Measurements from ENCODE around the gene CTDP1. TPM values are rescaled to one million over a fixed set of nuclear protein-coding genes. Genes with fewer than 3 reads are reported as not detected.
"Not testable (repeated sequence)": the region's sequence is repeated elsewhere in the genome, so short reads cannot be mapped to it uniquely, and the experiment has no call there.

Gene CTDP1
- polyA plus RNA-seq, 1 donor = 7.8 TPM

GRCh38 chr18:79682481-79682880 is 2.9 kb downstream of the CTDP1 start:
- no peak for DNase-seq (ENCODE audit: low read depth)

DNA sequence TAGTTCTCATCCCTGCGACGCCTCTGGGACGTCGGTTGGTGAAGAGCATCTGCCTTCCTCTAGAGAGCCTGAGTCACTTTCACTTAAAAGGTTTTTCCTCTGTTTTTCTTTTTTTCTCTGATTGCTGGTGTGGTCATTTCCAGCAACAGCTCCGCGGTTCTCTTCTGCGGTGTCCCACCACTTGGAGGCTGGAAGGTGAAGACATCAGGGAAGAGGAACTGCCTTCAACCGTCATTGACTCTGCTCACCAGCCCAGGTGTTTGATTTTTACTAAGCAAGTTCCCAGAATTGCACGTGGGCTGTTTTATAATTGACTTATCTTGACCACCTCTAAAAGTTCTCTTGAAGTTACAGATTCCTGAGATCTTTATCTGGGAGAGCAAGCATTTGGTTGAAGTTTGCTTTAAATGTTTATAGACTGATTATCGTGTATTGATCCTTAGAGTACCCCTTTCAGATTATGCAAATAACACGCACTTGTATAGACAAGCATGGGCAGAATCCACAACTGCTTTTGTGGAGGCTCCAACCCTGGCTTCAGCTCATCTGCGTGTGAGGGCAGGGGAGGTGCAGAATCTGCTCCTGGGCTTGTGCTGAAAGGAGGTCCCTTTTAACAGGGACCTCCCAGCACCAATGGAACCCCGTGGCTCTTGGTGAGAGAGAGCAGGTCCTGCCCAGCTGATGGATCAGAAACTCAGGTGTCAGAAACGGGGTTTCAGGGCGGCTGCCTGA is 3.5 kb downstream of the CTDP1 start:
- no peak for DNase-seq (ENCODE audit: low read depth)

DNA sequence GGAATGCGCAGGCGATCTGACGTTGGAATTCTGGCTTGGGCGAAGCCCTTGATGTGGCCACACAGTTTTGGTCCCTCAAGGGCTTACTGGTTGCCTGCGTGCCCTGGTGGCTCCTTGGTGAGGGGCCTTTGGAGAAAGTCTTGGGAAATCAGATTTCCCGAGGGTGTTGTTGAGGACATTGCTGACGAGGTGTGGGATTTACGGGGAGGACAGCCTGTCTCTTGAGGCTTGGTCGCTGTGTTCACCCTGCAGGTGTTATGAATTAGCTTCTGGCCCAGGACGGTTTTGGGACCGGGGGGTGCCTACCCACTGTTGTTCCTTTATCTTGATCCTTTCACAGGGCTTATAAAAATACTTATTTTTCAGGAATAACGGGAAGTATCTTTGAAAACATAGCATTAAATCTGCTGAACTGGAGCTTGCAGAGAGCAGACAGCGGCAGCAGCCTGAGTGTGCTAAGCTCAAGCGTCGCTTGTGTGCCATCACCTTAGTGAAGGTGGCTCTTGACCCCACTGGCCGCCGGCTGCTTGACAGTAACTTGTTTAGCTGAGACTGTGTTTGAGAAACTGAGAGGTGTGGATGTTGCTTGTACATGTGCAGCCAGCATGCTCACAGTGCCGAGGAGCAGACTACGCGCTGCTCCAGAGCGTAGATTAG is 4.2 kb downstream of the CTDP1 start:
- DNase-seq (ENCODE audit: low read depth) = no peak

GRCh38 chr18:79684283-79684631 is 4.7 kb downstream of the CTDP1 start:
- no peak for DNase-seq (ENCODE audit: low read depth)

- no peak for DNase-seq (ENCODE audit: low read depth)
Observed at GRCh38 chr18:79684787-79685186, 5.2 kb downstream of the CTDP1 start.

GRCh38 chr18:79685281-79685680 is 5.7 kb downstream of the CTDP1 start:
- DNase-seq (ENCODE audit: low read depth) = no peak

DNA sequence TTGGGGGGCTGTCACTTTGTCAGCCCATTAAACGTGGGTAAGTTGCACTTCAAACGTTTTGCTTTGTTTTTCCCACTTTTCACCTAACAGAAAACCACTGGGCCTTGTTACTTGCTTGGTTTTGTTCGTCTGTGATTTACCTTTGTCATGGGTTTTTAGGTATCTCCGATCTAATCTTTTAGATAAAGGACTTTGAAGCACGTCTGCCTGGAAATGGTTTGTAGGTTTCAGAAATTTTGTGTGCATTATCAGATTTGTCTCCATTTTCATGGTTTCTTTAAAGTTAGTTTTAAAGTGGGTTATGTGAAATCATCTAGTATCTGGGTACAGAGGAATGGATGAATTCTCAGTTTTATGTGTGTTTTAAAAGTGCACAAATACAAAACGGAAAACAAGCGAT is 6.4 kb downstream of the CTDP1 start:
- DNase-seq (ENCODE audit: low read depth) = no peak

- DNase-seq (ENCODE audit: low read depth) = no peak
Observed at GRCh38 chr18:79687806-79688205, 8.2 kb downstream of the CTDP1 start.

DNA sequence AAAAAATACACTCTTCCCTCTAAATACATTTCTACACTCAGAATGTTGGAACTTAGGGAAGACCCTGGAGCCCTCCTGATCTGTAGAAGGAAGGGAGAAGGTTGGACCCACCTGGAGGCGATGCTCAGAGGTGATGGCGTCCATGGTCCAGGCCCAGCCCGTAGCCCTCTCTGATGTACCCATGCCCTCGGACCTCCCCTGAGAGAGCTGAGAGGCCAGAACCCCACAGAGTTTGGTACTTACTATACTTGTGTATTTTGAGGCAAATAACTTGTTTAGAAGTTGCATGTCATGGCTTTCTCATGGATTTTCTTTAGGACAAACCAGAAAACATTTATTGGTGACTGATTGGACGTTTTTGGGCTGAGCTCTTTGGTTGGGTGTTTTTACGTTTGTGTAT is 10.5 kb downstream of the CTDP1 start:
- no peak for DNase-seq (ENCODE audit: low read depth)

DNA sequence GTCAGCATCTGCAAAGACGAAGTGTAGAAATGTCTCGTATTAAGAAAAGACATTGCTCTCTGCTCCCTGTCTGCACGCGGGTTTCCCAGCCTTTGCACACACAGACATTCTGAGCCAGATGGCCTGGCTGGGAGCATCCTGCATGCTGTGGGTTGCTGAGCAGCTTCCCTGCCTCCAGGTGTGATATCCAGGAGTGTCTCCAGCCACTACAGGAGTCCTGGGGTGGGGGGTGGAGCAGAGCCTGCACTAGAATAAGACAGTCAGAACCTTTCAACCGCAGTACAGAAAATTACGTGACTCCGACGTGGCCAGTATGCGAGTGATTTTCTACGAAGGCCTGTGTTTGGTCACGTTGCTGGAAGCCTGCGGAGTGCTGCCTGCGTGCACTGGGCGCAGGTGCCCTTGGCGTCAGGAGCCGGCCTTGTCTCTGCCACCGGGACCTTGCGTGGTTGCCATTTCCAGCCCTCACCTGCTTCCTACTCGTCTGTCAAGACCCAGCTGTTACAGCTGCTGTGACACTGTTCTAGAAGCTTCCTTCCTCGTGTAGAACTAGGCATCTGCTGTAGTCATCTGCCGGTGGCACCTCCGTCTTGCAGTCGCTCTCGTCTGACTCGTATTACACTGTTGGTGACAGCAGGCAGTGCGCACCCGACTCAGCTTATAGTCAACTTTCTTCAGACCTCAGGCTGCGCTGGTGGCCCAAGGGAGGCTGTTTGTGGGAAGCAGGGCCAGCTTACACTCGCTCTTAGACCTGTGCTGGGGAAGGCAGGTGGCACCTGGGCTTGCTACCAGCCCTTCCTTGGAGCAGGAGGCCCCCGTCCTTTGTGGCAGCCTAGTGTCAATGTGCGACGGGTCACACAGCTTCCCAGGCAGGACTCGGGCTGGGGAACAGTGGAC is 11.2 kb downstream of the CTDP1 start:
- no peak for DNase-seq (ENCODE audit: low read depth)

DNA sequence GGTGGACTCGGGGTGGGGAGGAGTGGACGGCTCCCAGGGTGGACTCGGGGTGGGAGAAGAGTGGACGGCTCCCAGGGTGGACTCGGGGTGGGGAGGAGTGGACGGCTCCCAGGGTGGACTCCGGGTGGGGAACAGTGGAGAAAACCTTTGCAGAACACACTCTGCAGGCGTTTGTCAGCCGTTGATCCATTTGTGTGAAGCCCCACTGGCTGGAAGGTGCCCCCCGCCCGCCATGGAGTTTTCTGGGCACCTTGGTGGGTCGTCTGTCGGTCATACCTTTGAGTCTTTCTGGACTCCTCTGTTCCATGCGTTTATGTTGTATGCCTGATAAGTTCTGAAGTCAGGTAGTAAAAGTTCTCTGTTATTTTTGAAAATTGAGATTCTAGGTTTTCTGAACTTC is 12.5 kb downstream of the CTDP1 start:
- DNase-seq (ENCODE audit: low read depth) = no peak

DNA sequence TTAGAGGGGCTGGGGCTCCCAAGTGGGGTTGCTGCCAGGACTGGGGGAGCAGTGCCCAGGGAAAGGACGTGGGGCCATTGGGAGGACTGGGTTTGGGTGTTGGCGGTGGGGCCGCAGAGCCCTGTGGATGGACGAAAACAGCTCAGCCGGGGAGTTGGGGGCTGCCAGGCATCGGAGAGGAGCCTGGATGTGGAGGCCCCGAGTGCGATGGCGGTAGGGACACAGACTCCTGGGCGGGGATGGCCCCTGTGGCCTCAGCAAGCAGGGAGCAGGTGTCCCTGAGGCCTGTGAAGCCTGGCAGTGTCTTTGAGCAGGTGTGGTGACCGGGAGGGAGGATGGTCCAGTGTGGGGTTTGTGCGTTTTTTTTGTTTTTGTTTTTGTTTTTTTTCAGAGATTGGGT is 13.3 kb downstream of the CTDP1 start:
- no peak for DNase-seq (ENCODE audit: low read depth)

GRCh38 chr18:79693561-79694205 is 14.1 kb downstream of the CTDP1 start:
- DNase-seq (ENCODE audit: low read depth) = no peak

DNA sequence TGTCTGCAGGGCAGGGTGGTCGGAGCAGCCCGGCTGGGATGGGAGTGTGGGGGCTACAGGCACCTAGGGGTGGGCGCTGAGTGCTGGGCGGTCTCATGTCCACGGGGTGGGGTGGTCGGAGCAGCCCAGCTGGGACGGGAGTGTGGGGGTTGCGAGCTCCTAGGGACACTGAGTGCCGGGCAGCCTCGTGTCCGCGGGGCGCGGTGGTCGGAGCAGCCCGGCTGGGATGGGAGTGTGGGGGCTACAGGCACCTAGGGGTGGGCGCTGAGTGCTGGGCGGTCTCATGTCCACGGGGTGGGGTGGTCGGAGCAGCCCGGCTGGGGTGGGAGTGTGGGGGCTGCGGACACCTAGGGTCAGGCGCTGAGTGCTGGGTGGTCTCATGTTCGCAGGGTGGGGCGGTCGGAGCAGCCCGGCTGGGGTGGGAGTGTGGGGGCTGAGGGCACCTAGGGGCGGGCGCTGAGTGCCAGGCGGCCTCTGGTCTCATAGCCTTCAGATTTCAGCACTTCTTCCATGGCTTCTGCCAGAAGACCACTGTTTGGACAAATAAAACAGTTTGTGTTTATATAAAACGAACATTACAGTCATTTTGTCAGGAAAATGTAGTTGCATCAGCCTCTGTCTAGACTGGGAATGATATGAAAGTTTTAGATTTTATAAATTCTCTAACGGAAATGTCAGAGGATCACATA is 14.7 kb downstream of the CTDP1 start:
- DNase-seq (ENCODE audit: low read depth) = not testable (repeated sequence)

- DNase-seq (ENCODE audit: low read depth) = no peak
Observed at GRCh38 chr18:79694895-79695213, 15.3 kb downstream of the CTDP1 start.

DNA sequence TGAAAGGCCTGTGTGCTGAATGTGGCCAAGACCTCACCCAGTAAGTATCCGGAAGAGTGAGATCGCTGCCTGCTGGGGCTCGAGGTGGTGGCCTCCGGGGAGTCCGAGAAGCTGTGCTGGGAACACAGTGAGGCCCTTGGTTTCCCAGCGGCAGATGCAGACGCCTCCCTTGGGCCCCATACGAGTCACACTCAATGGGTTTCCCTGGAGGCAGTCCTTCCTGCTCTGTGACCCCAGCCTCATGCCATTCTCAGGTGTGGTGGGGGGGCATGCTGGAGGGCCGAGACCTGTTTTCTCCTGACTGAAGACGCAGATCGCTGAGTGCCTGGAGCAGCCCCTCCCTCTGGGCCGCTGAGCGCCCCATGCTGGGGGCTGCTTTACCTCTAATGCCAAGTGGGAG is 15.7 kb downstream of the CTDP1 start:
- DNase-seq (ENCODE audit: low read depth) = no peak

GRCh38 chr18:79695856-79696850 is 16.6 kb downstream of the CTDP1 start:
- no peak for DNase-seq (ENCODE audit: low read depth)

DNA sequence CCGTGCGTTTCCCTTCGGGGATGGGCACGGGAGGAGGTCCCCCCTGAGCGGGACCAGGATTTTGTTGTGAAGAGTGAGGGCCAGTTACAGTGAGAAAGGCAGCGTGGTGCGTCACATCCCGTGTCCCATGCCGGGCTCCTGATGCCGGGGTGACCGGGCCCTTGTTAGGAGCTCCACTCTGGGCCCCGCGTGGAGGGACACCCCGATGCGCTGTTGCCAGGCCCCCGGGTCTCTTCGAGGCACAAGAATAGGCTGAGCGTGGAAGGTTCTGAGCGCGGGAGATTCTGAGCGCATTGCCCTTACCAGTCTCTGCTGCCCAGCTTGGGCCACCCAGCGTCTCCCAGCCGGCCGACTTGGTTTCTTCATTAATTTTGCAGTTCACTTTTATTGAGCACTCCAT is 17.6 kb downstream of the CTDP1 start:
- no peak for DNase-seq (ENCODE audit: low read depth)

DNA sequence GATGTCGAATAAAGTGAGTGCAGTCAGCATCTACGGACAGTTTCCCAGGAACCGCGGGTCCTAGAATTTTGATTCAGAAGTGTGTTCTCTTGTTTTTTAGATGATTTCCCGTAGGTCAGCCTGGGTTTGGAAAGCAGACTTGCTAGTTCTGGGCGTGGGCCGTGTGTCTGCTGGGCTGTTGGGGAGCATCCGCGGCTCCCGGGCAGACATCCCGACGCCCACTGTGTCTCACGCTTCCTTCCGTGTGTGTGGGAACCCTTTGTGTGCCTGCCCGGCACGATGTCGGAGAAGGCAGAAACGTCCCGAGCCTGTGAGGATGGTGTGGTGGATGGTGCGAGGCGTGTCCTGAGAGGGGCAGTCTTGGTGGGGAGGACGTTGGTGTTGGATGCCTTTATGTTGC is 18.4 kb downstream of the CTDP1 start:
- DNase-seq (ENCODE audit: low read depth) = no peak

DNA sequence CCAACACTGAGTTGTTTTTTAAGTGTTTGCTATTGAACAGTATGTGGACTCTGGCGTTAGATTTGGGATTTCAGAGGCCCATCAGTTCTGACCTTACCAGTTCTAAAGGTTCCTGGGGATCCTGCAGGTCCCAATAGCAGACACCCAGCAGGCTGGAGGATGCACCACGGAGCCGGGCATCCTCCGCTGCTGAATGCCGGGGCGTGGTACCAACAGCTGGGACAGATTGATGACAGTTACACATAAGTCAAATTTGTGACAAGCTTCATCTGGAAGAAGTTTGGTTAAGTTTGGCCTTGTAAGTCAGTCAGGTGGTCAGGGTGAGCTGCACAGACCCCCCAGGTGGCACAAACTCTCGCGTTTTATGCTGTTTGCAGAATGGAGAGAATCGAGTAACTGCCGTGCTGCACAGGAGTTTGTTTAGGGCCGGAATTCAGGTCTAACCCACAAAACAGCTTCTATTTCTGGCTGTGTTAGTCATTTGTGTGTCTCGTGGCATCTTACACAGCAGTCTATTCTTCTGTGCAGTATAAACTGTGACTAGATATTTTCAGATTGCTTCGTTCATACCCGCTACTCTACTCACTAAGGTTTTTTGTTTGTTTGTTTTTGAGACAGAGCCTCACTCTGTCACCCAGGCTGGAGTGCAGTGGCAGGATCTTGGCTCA is 19.2 kb downstream of the CTDP1 start:
- DNase-seq (ENCODE audit: low read depth) = no peak

Measured in forelimb muscle (tissue), 1 donor.